ENCODE data around the gene AIFM3.
"Not testable (repeated sequence)": the region's sequence is repeated elsewhere in the genome, so short reads cannot be mapped to it uniquely, and the experiment has no call there.

- TF ChIP-seq DNMT3B (CRISPR knock-in tag; conservative IDR thresholded peaks at IDR 0.05); HDAC6 (IDR thresholded peaks at IDR 0.05; ENCODE audit: low read depth, low read length); TP53 (CRISPR knock-in tag; conservative IDR thresholded peaks at IDR 0.05); ZSCAN30 (CRISPR knock-in tag; IDR thresholded peaks at IDR 0.05); CEBPB (IDR thresholded peaks at IDR 0.05; ENCODE audit: borderline replicate concordance, low read depth, low read length); ZNF780A (CRISPR knock-in tag; IDR thresholded peaks at IDR 0.05); YY1 (IDR thresholded peaks at IDR 0.05; ENCODE audit: insufficient read depth, insufficient replicate concordance, low read depth, low read length): not testable (repeated sequence)
Observed at GRCh38 chr22:20972014-20972694, 5.1 kb downstream of the AIFM3 start.
